BJ (cell line): Measurements from ENCODE around the gene LRP2. TPM values are rescaled to one million over a fixed set of nuclear protein-coding genes. Genes with fewer than 3 reads are reported as not detected.

ENCODE experiments used
- CTCF ChIA-PET: fragments of 350-600 bp; formaldehyde crosslinking; extraction: SDS; loops from one replicate; lab custom pipeline; 2021; ENCODE audit warnings: antibody characterized with exemption, inconsistent platforms; lab: Yijun Ruan, JAX
- POLR2A ChIA-PET: fragments of 300-600 bp; sonication (Branson Sonifier 250); formaldehyde crosslinking; extraction: SDS; loops from one replicate; lab custom pipeline; 2021; ENCODE audit warnings: antibody characterized with exemption; lab: Charles Lee
- DNase-seq: peaks from one replicate; pipeline ENCODE4 v3.0.0-alpha.2; 2011; ENCODE audit warnings: low read depth
- H3K27me3 ChIP-seq: 2 replicates; pipeline ENCODE4 v1.6.0; 2011; ENCODE audit warnings: low read length; ENCODE audit not compliant: control insufficient read depth, insufficient read depth
- H3K36me3 ChIP-seq: 2 replicates; pipeline ENCODE4 v1.5.1; 2011; ENCODE audit warnings: low read length; ENCODE audit not compliant: control insufficient read depth, insufficient read depth
- H3K4me3 ChIP-seq: 2 replicates; pipeline ENCODE4 v1.5.1; 2011; ENCODE audit warnings: low read depth, mild to moderate bottlenecking, control low read depth, low read length
- CTCF ChIP-seq: IDR thresholded peaks from 2 replicates; pipeline ENCODE4 v1.5.1; 2011; ENCODE audit warnings: low read depth, mild to moderate bottlenecking, control low read depth, inconsistent platforms, low read length, moderate library complexity; ENCODE audit not compliant: insufficient read depth
- polyA plus RNA-seq: library from polyadenylated mRNA; depleted of rRNA; stranded (reverse); fragments of >200 nt; gene quantifications from 2 replicates; pipeline ENCODE4 v1.2.3, GENCODE V29; 2011

The LRP2 gene
- polyA plus RNA-seq, 1 experiment: not detected

DNA sequence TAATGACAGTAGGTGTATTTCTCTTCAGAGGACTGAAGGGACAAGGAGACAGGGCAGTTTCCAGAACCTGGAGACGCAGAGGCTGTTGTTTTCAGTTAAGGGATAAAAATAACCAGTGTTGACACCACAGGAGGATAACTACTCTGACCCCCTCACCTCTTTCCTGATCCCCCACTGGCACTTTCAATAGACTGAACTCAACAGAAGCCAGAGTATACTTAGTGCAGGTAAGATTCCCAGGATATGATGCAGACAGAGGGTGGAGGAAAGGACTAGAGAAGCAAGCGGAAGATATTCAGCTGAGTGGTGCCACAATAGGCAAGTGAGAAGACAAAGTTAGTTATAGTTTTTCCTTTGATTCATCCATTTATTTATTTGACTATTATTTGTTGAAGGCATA is 273.2 kb downstream of the LRP2 start:
- TF ChIP-seq CTCF: no peak
- no peaks in the 10 kb centered on the region for H3K27me3 ChIP-seq
- ChIA-PET CTCF (no interaction called here), POLR2A (no interaction called here)
- H3K4me3 ChIP-seq: no peak overlapping the region
- H3K36me3 ChIP-seq: no peaks in the 10 kb centered on the region
- DNase-seq: no peak

- Histone ChIP-seq H3K4me3 (no peak overlapping the region), H3K36me3 (no peaks in the 10 kb centered on the region), H3K27me3 (no peaks in the 10 kb centered on the region)
- POLR2A ChIA-PET: no interaction called here
- CTCF ChIA-PET: no interaction called here
- DNase-seq: no peak
- no peak for TF ChIP-seq CTCF
Observed at GRCh38 chr2:169087757-169088379, 274.5 kb downstream of the LRP2 start.

GRCh38 chr2:169086893-169087467 is 275.4 kb downstream of the LRP2 start:
- POLR2A ChIA-PET: no interaction called here
- no peak for DNase-seq
- H3K27me3 ChIP-seq: no peaks in the 10 kb centered on the region
- H3K4me3 ChIP-seq: no peak overlapping the region
- CTCF ChIA-PET: no interaction called here
- TF ChIP-seq CTCF: no peak
- no peaks in the 10 kb centered on the region for H3K36me3 ChIP-seq

- H3K4me3 ChIP-seq: no peak overlapping the region
- ChIA-PET POLR2A (no interaction called here), CTCF (no interaction called here)
- no peaks in the 10 kb centered on the region for H3K36me3 ChIP-seq
- no peaks in the 10 kb centered on the region for H3K27me3 ChIP-seq
- TF ChIP-seq CTCF: no peak
- no peak for DNase-seq
Observed at GRCh38 chr2:169082995-169083394, 279.3 kb downstream of the LRP2 start.

- Histone ChIP-seq H3K4me3 (no peak overlapping the region), H3K27me3 (no peaks in the 10 kb centered on the region), H3K36me3 (no peaks in the 10 kb centered on the region)
- no peak for DNase-seq
- POLR2A ChIA-PET: no interaction called here
- CTCF ChIA-PET: no interaction called here
- no peak for TF ChIP-seq CTCF
Observed at GRCh38 chr2:169081551-169081950, 280.8 kb downstream of the LRP2 start.
